ENCODE measurements around the gene FGD6.

Gene FGD6

DNA sequence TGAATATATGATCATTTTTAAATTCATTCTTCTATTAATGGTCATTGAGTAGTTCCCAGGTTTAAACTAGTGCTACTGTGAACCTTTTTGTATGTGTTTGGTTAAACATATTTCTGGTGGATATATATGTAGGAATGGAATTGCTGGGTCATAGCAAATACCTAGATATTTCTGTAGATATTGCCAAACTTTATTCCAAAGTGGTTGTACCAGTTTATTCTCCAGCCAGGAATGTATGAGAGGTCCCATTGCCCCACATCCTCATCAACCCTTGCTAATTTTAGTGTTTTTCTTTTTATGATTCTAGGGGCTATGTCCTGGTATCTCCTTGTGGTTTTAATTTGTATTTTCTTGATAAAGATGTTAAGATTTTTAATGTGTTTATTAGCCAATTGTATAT lies 3.5 kb upstream of the FGD6 start:
- DNase-seq (ENCODE audit: low read depth, low spot score), result no peak
- H3K9me3 ChIP-seq (ENCODE audit: insufficient read depth, low read length), result no peaks in the 10 kb centered on the region
- no peaks in the 10 kb centered on the region for H3K4me1 ChIP-seq (ENCODE audit: insufficient read depth, insufficient read length)
- peaks cover 23% of the 10 kb centered on the region for H3K36me3 ChIP-seq (ENCODE audit: insufficient read depth, insufficient read length, low read length)
- no peak overlapping the region for H3K4me3 ChIP-seq (ENCODE audit: insufficient read length, low read depth)
- no peak overlapping the region for H3K9ac ChIP-seq (ENCODE audit: insufficient read length, low read depth)
- no peaks in the 10 kb centered on the region for H3K27me3 ChIP-seq (ENCODE audit: insufficient read depth, insufficient read length)
- TF ChIP-seq YY1 (IDR thresholded peaks at IDR 0.05; ENCODE audit: insufficient read depth, insufficient read length), result no peak
- TF ChIP-seq ZNF274 (IDR thresholded peaks at IDR 0.05; ENCODE audit: low read depth, low read length), result no peak
- TF ChIP-seq SUZ12 (IDR thresholded peaks at IDR 0.05; ENCODE audit: extremely low read depth, insufficient read depth, insufficient read length), result no peak

DNA sequence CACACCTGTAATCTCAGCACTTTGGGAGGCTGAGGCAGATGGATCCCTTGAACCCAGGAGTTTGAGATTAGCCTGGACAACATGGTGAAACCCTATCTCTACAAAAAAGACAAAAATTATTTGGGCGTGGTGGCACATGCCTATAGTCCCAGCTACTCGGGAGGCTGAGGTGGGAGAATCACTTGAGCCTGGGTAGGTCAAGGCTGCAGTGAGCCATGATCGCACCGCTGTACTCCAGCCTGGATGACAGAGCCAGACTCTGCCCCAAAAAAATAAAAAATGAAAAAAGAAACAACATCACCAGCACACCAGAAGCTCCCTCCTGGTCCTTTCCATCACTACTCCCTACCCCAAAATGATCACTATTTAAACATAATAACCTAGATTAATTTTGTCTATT lies 2.9 kb upstream of the FGD6 start:
- H3K27me3 ChIP-seq (ENCODE audit: insufficient read depth, insufficient read length), result no peaks in the 10 kb centered on the region
- no peaks in the 10 kb centered on the region for H3K4me1 ChIP-seq (ENCODE audit: insufficient read depth, insufficient read length)
- no peak overlapping the region for H3K4me3 ChIP-seq (ENCODE audit: insufficient read length, low read depth)
- no peaks in the 10 kb centered on the region for H3K9me3 ChIP-seq (ENCODE audit: insufficient read depth, low read length)
- peaks cover 19% of the 10 kb centered on the region for H3K36me3 ChIP-seq (ENCODE audit: insufficient read depth, insufficient read length, low read length)
- no peak overlapping the region for H3K9ac ChIP-seq (ENCODE audit: insufficient read length, low read depth)
- DNase-seq (ENCODE audit: low read depth, low spot score), result no peak
- TF ChIP-seq ZNF274 (IDR thresholded peaks at IDR 0.05; ENCODE audit: low read depth, low read length) (no peak), YY1 (IDR thresholded peaks at IDR 0.05; ENCODE audit: insufficient read depth, insufficient read length) (no peak), SUZ12 (IDR thresholded peaks at IDR 0.05; ENCODE audit: extremely low read depth, insufficient read depth, insufficient read length) (no peak)

DNA sequence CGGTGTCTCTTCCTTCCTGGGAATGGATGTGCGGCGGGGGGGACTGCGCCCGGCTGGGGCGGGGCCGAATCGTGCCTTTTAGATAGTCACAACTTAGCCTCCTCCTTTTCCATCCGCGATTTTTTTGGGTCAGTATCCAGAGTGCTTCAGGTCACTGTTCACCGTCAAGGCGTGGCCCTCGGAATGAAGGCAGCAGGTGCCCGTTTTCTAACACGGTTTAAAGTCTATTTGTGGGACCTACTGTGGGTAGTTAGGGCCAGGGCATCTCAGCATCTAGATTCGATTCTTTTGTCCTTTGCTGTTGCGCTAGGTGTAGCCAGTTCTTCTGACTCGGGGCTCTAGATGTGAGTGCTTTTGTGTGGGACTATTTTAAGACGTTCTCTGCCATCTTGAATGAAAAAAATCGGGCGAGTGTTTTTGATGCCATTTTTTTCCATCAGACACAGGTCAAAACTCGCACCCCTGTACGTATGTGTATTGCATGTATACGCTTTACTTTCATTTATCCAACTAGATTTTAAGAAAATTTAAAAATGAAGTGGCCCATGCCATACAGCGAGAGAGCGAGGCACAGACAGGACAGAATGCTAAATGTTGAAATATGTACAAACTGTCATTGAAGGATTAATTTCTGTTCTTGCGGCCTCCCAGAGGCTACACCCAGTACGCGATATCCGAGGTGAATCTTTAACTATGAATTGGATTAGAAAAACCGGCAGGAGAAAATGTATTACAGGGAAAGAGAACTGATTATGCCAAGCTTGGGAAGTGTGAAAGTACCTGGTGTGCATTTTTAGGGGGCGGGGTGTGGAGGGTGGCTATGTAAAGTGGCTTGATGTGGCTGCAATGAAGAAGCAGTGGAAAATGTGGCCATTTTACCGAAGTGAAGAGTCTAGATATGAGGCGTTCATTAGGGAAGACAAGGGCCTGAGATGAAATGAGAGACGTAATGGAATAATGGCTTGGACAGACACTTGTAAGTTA lies 1.2 kb upstream of the FGD6 start:
- H3K4me1 ChIP-seq (ENCODE audit: insufficient read depth, insufficient read length), result no peaks in the 10 kb centered on the region
- no peaks in the 10 kb centered on the region for H3K9me3 ChIP-seq (ENCODE audit: insufficient read depth, low read length)
- peak overlapping the region; percentile 94 for H3K4me3 ChIP-seq (ENCODE audit: insufficient read length, low read depth)
- TF ChIP-seq YY1 (IDR thresholded peaks at IDR 0.05; ENCODE audit: insufficient read depth, insufficient read length) (no peak), SUZ12 (IDR thresholded peaks at IDR 0.05; ENCODE audit: extremely low read depth, insufficient read depth, insufficient read length) (no peak), ZNF274 (IDR thresholded peaks at IDR 0.05; ENCODE audit: low read depth, low read length) (no peak)
- H3K9ac ChIP-seq (ENCODE audit: insufficient read length, low read depth), result peak overlapping the region; percentile 92
- peaks cover 6% of the 10 kb centered on the region for H3K36me3 ChIP-seq (ENCODE audit: insufficient read depth, insufficient read length, low read length)
- DNase-seq (ENCODE audit: low read depth, low spot score), result no peak
- H3K27me3 ChIP-seq (ENCODE audit: insufficient read depth, insufficient read length), result no peaks in the 10 kb centered on the region

DNA sequence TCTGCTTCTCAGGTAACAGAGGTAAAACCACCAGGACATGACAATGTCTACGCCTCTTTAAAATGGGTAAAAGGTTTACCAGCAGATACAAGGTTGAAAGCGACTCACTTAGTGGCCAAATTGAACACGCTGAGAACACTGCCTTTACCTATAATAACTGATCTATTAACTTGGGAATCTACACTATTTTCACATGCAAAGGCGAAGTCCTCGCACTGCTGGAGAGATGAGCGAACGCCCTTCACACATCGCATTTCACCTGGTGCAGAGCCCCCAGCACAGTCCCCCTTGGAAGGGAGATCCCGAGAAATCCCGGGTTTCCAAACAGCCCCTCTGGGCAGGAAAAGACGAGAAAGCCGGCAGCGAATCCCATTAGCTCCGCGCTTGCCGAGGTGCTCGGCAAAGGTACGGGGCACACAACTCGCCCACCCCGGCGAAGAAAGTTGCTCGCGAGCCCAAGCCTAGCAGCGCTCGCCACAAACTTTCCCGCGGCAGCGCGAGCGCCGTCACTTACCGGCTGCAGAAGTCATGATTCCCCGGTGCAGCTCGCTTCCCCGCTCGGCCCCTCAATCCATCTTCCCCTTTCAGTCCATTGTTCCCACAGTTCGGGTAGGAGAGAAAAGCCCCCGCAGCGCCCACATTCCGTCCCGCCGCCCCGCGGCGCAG lies 423 bp downstream of the FGD6 start:
- no peaks in the 10 kb centered on the region for H3K9me3 ChIP-seq (ENCODE audit: insufficient read depth, low read length)
- H3K36me3 ChIP-seq (ENCODE audit: insufficient read depth, insufficient read length, low read length), result peaks cover 6% of the 10 kb centered on the region
- no peaks in the 10 kb centered on the region for H3K27me3 ChIP-seq (ENCODE audit: insufficient read depth, insufficient read length)
- H3K4me3 ChIP-seq (ENCODE audit: insufficient read length, low read depth), result peak overlapping the region; percentile 94
- no peak for DNase-seq (ENCODE audit: low read depth, low spot score)
- no peaks in the 10 kb centered on the region for H3K4me1 ChIP-seq (ENCODE audit: insufficient read depth, insufficient read length)
- H3K9ac ChIP-seq (ENCODE audit: insufficient read length, low read depth), result peak overlapping the region; percentile 73
- TF ChIP-seq YY1 (IDR thresholded peaks at IDR 0.05; ENCODE audit: insufficient read depth, insufficient read length) (no peak), SUZ12 (IDR thresholded peaks at IDR 0.05; ENCODE audit: extremely low read depth, insufficient read depth, insufficient read length) (no peak), ZNF274 (IDR thresholded peaks at IDR 0.05; ENCODE audit: low read depth, low read length) (no peak)

DNA sequence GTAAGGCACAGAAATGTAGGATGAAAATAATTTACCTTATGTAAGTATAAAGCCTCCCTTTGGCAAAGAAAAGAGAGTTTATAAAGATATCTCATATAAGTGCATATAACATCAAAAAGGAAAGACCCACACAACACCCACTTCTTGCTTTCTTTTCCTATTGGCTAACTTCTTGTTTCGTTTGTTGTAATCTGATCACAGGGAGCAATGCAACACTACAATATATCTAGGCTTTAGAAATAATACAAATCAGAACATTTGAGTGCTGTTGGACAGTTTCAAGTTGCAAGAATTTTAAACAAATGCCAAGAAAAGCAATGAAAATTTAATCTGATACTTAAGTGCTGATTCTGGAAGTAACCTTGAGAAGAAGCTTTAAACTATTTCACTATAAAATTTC lies 1.3 kb downstream of the FGD6 start:
- no peaks in the 10 kb centered on the region for H3K4me1 ChIP-seq (ENCODE audit: insufficient read depth, insufficient read length)
- H3K27me3 ChIP-seq (ENCODE audit: insufficient read depth, insufficient read length), result no peaks in the 10 kb centered on the region
- H3K36me3 ChIP-seq (ENCODE audit: insufficient read depth, insufficient read length, low read length), result peaks cover 6% of the 10 kb centered on the region
- DNase-seq (ENCODE audit: low read depth, low spot score), result no peak
- no peaks in the 10 kb centered on the region for H3K9me3 ChIP-seq (ENCODE audit: insufficient read depth, low read length)
- TF ChIP-seq ZNF274 (IDR thresholded peaks at IDR 0.05; ENCODE audit: low read depth, low read length) (no peak), YY1 (IDR thresholded peaks at IDR 0.05; ENCODE audit: insufficient read depth, insufficient read length) (no peak), SUZ12 (IDR thresholded peaks at IDR 0.05; ENCODE audit: extremely low read depth, insufficient read depth, insufficient read length) (no peak)
- peak overlapping the region; percentile 94 for H3K4me3 ChIP-seq (ENCODE audit: insufficient read length, low read depth)
- no peak overlapping the region for H3K9ac ChIP-seq (ENCODE audit: insufficient read length, low read depth)

DNA sequence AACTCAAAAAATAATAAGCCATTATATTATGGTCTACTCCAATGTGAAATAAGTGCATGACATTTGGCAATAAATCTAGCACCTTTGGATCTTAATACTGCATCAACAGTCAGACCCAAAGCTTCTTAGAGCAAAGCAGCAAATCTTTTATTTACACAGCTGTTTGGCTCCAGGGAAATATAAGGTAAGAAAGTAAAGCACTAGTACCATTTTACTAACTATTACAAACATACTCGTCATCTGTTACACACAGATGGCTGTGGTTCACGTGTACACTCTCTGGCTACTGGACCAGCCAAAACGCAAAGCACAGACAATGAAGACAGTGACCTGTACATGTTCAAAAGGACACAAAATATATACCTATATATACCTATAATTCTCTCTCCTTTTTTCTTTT lies 2.8 kb downstream of the FGD6 start:
- Histone ChIP-seq H3K4me1 (ENCODE audit: insufficient read depth, insufficient read length) (no peaks in the 10 kb centered on the region), H3K4me3 (ENCODE audit: insufficient read length, low read depth) (no peak overlapping the region), H3K9me3 (ENCODE audit: insufficient read depth, low read length) (no peaks in the 10 kb centered on the region), H3K9ac (ENCODE audit: insufficient read length, low read depth) (no peak overlapping the region), H3K36me3 (ENCODE audit: insufficient read depth, insufficient read length, low read length) (no peaks in the 10 kb centered on the region), H3K27me3 (ENCODE audit: insufficient read depth, insufficient read length) (no peaks in the 10 kb centered on the region)
- no peak for DNase-seq (ENCODE audit: low read depth, low spot score)
- TF ChIP-seq YY1 (IDR thresholded peaks at IDR 0.05; ENCODE audit: insufficient read depth, insufficient read length) (no peak), ZNF274 (IDR thresholded peaks at IDR 0.05; ENCODE audit: low read depth, low read length) (no peak), SUZ12 (IDR thresholded peaks at IDR 0.05; ENCODE audit: extremely low read depth, insufficient read depth, insufficient read length) (no peak)

DNA sequence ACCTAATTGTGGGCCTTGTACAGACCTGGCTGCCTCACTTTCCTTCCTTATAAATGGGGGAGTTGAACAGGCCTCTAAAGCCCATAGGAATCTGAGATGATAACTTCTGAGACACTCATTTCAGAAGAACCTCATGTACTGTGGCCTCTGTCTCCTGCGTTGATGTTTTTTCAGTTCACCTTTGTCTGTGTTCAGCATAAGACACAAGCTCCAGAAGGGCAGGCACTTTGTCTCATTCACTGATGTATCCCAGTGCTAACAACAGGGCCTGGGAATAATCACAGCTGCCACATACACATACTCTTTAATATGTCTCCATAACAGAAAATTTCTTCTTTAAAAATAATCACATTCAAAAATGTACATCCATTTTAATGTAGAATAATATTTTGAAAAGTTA lies 3.3 kb downstream of the FGD6 start:
- Histone ChIP-seq H3K9me3 (ENCODE audit: insufficient read depth, low read length) (no peaks in the 10 kb centered on the region), H3K9ac (ENCODE audit: insufficient read length, low read depth) (no peak overlapping the region), H3K4me3 (ENCODE audit: insufficient read length, low read depth) (no peak overlapping the region), H3K4me1 (ENCODE audit: insufficient read depth, insufficient read length) (no peaks in the 10 kb centered on the region), H3K27me3 (ENCODE audit: insufficient read depth, insufficient read length) (no peaks in the 10 kb centered on the region), H3K36me3 (ENCODE audit: insufficient read depth, insufficient read length, low read length) (peaks cover 3% of the 10 kb centered on the region)
- no peak for TF ChIP-seq YY1 (IDR thresholded peaks at IDR 0.05; ENCODE audit: insufficient read depth, insufficient read length)
- TF ChIP-seq SUZ12 (IDR thresholded peaks at IDR 0.05; ENCODE audit: extremely low read depth, insufficient read depth, insufficient read length), result no peak
- TF ChIP-seq ZNF274 (IDR thresholded peaks at IDR 0.05; ENCODE audit: low read depth, low read length), result no peak
- DNase-seq (ENCODE audit: low read depth, low spot score), result no peak

Measured in NT2/D1 (cell line).